Type B pancreatic cell (in vitro differentiated cells): Measurements from ENCODE around the gene UGGT1. TPM values are rescaled to one million over a fixed set of nuclear protein-coding genes. Genes with fewer than 3 reads are reported as not detected.

Experiments
- DNase-seq: peaks from one replicate; pipeline ENCODE4 v3.0.0; 2021; ENCODE audit warnings: mixed read lengths; ENCODE audit not compliant: unreplicated experiment; ENCODE audit errors: extremely low spot score
- H3K27ac Mint-ChIP-seq: 2 replicates; pipeline ENCODE4 v1.8.0; 2021; ENCODE audit warnings: mild to moderate bottlenecking, mixed read lengths
- H3K27me3 Mint-ChIP-seq: 2 replicates; pipeline ENCODE4 v1.8.0; 2021; ENCODE audit warnings: mixed read lengths
- H3K36me3 Mint-ChIP-seq: 2 replicates; pipeline ENCODE4 v1.8.0; 2021; ENCODE audit warnings: mixed read lengths
- H3K4me1 Mint-ChIP-seq: one replicate; pipeline ENCODE4 v1.8.0; 2021; ENCODE audit warnings: mixed read lengths; ENCODE audit not compliant: unreplicated experiment
- H3K4me3 Mint-ChIP-seq: 2 replicates; pipeline ENCODE4 v1.8.0; 2021; ENCODE audit warnings: mild to moderate bottlenecking, mixed read lengths
- H3K9me3 Mint-ChIP-seq: 2 replicates; pipeline ENCODE4 v1.8.0; 2021; ENCODE audit warnings: mixed read lengths
- CTCF ChIP-seq: fragments of 200-600 bp; sonication (generic); conservative IDR thresholded peaks from 2 replicates; pipeline ENCODE4 v1.5.0; 2021; ENCODE audit warnings: antibody characterized with exemption, mild to moderate bottlenecking
- total RNA-seq: library from RNA; stranded (reverse); gene quantifications from 2 replicates; pipeline ENCODE4 v1.2.1, GENCODE V29; 2021; ENCODE audit warnings: low replicate concordance

UGGT1 gene
- total RNA-seq, 1 donor from 2014 or later = 51.1 TPM

- H3K4me3 Mint-ChIP-seq = no peak overlapping the region
- H3K4me1 Mint-ChIP-seq = no peaks in the 10 kb centered on the region
- no peak for TF ChIP-seq CTCF
- H3K9me3 Mint-ChIP-seq = no peaks in the 10 kb centered on the region
- no peak overlapping the region for H3K27ac Mint-ChIP-seq
- H3K27me3 Mint-ChIP-seq = no peaks in the 10 kb centered on the region
- H3K36me3 Mint-ChIP-seq = peaks cover 14% of the 10 kb centered on the region
- DNase-seq = no peak
Measured at GRCh38 chr2:128109243-128109642, 18.2 kb downstream of the UGGT1 start.

- no peaks in the 10 kb centered on the region for H3K27me3 Mint-ChIP-seq
- DNase-seq = no peak
- no peaks in the 10 kb centered on the region for H3K9me3 Mint-ChIP-seq
- H3K4me1 Mint-ChIP-seq = no peaks in the 10 kb centered on the region
- H3K27ac Mint-ChIP-seq = no peak overlapping the region
- H3K36me3 Mint-ChIP-seq = peaks cover 9% of the 10 kb centered on the region
- TF ChIP-seq CTCF = no peak
- no peak overlapping the region for H3K4me3 Mint-ChIP-seq
Measured at GRCh38 chr2:128115921-128116623, 25.1 kb downstream of the UGGT1 start.

- H3K27me3 Mint-ChIP-seq = no peaks in the 10 kb centered on the region
Measured at GRCh38 chr2:128134573-128134972, 43.6 kb downstream of the UGGT1 start.

GRCh38 chr2:128137094-128137616, 46.2 kb downstream of the UGGT1 start:
- peaks cover 18% of the 10 kb centered on the region for H3K36me3 Mint-ChIP-seq
- no peak overlapping the region for H3K27ac Mint-ChIP-seq
- no peaks in the 10 kb centered on the region for H3K27me3 Mint-ChIP-seq
- H3K4me3 Mint-ChIP-seq = no peak overlapping the region
- H3K9me3 Mint-ChIP-seq = no peaks in the 10 kb centered on the region
- H3K4me1 Mint-ChIP-seq = no peaks in the 10 kb centered on the region
- DNase-seq = no peak
- TF ChIP-seq CTCF = no peak

More at GRCh38 chr2:128134573-128134972, 43.6 kb downstream of the UGGT1 start:
- TF ChIP-seq CTCF = no peak
- Mint-ChIP-seq H3K36me3 (peaks cover 28% of the 10 kb centered on the region), H3K27ac (no peak overlapping the region), H3K9me3 (no peaks in the 10 kb centered on the region), H3K4me1 (no peaks in the 10 kb centered on the region), H3K4me3 (no peak overlapping the region)
- no peak for DNase-seq

- H3K4me3 Mint-ChIP-seq = no peak overlapping the region
- TF ChIP-seq CTCF = no peak
- no peak for DNase-seq
- H3K9me3 Mint-ChIP-seq = no peaks in the 10 kb centered on the region
- H3K27me3 Mint-ChIP-seq = no peaks in the 10 kb centered on the region
- H3K36me3 Mint-ChIP-seq = peaks cover 11% of the 10 kb centered on the region
- no peaks in the 10 kb centered on the region for H3K4me1 Mint-ChIP-seq
- H3K27ac Mint-ChIP-seq = no peak overlapping the region
Measured at GRCh38 chr2:128139624-128140023, 48.6 kb downstream of the UGGT1 start.
